Ishikawa (cell line): ENCODE measurements around the gene NR6A1.

Experiments
- CEBPB ChIP-seq: IDR thresholded peaks from 2 replicates; pipeline ENCODE4 v1.6.1; 2012
- CREB1 ChIP-seq: IDR thresholded peaks from 2 replicates; pipeline ENCODE4 v1.6.1; 2012; ENCODE audit warnings: low read depth
- EGR1 ChIP-seq: IDR thresholded peaks from 2 replicates; pipeline ENCODE4 v1.6.1; 2012
- EP300 ChIP-seq: IDR thresholded peaks from 2 replicates; pipeline ENCODE4 v1.6.1; 2012; ENCODE audit warnings: borderline replicate concordance
- FOXM1 ChIP-seq: IDR thresholded peaks from 2 replicates; pipeline ENCODE4 v1.6.1; 2012; ENCODE audit warnings: low read depth, borderline replicate concordance
- MAX ChIP-seq: IDR thresholded peaks from 2 replicates; pipeline ENCODE4 v1.6.1; 2012
- NFIC ChIP-seq: IDR thresholded peaks from 2 replicates; pipeline ENCODE4 v1.6.1; 2012
- RAD21 ChIP-seq: IDR thresholded peaks from 2 replicates; pipeline ENCODE4 v1.6.1; 2012; ENCODE audit warnings: low read depth
- REST ChIP-seq: IDR thresholded peaks from 2 replicates; pipeline ENCODE4 v1.6.1; 2012; ENCODE audit warnings: low read depth, mild to moderate bottlenecking
- TAF1 ChIP-seq: IDR thresholded peaks from 2 replicates; pipeline ENCODE4 v1.6.1; 2012; ENCODE audit warnings: low read depth, mild to moderate bottlenecking
- TEAD4 ChIP-seq: IDR thresholded peaks from 2 replicates; pipeline ENCODE4 v1.6.1; 2012
- USF1 ChIP-seq: IDR thresholded peaks from 2 replicates; pipeline ENCODE4 v1.6.1; 2012
- ZBTB7A ChIP-seq: IDR thresholded peaks from 2 replicates; pipeline ENCODE4 v1.6.1; 2012; ENCODE audit warnings: low read depth

GRCh38 chr9:124761196-124761595, 9.9 kb downstream of the NR6A1 start:
- TF ChIP-seq CREB1 (no peak), TEAD4 (no peak), MAX (no peak), REST (no peak), CEBPB (no peak), EGR1 (no peak), NFIC (no peak), FOXM1 (no peak), EP300 (no peak), USF1 (no peak), ZBTB7A (no peak), TAF1 (no peak), RAD21 (no peak)
